ENCODE data around the gene ATG16L1.

Gene ATG16L1

DNA sequence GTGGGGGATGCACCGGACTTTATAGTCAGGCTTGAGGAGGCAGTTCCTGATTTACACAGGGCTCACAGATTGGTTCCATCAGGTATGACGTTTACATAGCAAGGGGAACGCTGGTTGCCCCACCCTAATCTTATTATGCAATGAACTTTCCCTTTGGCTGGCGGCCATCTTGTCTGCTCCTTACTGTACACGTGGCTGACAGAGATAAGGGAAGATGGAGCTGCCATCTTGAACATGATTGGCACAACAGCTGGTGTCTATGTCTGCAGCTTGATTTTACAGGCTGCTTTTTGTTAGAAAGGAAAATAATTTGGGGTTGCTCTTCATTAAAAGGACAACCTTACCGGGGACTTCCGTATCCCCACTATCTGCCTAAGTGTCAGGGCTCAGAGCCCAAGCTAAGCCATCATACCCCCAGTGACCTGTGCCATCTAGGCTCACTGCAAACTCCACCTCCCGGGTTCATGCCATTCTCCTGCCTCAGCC, 33.5 kb upstream of the ATG16L1 start:
- H3K4me3 ChIP-seq (ENCODE audit: low read depth, low read length): no peak overlapping the region
- DNase-seq (ENCODE audit: low read depth): no peak
- TF ChIP-seq, protein P1, sequence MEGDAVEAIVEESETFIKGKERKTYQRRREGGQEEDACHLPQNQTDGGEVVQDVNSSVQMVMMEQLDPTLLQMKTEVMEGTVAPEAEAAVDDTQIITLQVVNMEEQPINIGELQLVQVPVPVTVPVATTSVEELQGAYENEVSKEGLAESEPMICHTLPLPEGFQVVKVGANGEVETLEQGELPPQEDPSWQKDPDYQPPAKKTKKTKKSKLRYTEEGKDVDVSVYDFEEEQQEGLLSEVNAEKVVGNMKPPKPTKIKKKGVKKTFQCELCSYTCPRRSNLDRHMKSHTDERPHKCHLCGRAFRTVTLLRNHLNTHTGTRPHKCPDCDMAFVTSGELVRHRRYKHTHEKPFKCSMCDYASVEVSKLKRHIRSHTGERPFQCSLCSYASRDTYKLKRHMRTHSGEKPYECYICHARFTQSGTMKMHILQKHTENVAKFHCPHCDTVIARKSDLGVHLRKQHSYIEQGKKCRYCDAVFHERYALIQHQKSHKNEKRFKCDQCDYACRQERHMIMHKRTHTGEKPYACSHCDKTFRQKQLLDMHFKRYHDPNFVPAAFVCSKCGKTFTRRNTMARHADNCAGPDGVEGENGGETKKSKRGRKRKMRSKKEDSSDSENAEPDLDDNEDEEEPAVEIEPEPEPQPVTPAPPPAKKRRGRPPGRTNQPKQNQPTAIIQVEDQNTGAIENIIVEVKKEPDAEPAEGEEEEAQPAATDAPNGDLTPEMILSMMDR (IDR thresholded peaks at IDR 0.05; ENCODE audit: control insufficient read depth, extremely low read depth, insufficient read depth): no peak

DNA sequence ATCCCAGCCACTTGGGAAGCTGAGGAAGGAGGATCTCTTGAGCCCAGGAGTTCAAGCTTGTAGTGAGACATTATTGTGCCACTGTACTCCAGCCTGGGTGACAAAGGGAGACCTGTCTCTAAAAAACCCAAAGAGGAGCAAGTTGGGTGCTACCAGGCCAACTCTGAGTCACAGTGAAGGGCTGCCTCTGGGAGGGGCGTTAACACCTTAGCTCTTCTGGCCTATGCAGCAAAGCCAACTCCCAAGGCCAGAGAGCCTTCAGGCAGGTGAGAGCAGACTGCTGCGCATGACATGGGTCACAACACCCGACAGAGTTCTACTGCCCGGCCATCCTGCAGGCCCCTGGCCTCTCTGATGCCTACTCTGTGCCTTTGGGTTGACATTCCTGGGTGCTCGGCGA, 32.6 kb upstream of the ATG16L1 start:
- TF ChIP-seq, protein P1 (IDR thresholded peaks at IDR 0.05; ENCODE audit: control insufficient read depth, extremely low read depth, insufficient read depth): no peak
- no peak overlapping the region for H3K4me3 ChIP-seq (ENCODE audit: low read depth, low read length)
- no peak for DNase-seq (ENCODE audit: low read depth)

DNA sequence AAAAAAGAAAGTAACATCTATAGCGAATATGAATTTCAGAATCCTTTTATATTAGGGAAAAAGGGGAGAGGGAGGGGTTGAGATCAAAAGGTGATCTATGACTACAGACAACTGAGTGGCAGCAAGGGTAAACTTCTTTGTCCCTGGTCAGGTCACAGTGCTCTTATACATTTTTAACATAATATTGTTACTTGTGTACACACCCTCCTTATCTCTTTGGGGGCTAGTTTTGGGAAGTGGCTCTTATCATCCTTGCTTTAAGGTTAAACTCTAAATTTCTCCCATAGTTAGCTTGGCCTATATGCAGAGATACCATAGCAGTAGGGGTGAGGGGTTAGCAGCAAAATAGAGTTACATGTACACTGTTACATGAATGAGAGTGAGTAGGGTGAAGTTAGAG, 31.6 kb upstream of the ATG16L1 start:
- H3K4me3 ChIP-seq (ENCODE audit: low read depth, low read length): no peak overlapping the region
- TF ChIP-seq, protein P1 (IDR thresholded peaks at IDR 0.05; ENCODE audit: control insufficient read depth, extremely low read depth, insufficient read depth): no peak
- DNase-seq (ENCODE audit: low read depth): no peak

DNA sequence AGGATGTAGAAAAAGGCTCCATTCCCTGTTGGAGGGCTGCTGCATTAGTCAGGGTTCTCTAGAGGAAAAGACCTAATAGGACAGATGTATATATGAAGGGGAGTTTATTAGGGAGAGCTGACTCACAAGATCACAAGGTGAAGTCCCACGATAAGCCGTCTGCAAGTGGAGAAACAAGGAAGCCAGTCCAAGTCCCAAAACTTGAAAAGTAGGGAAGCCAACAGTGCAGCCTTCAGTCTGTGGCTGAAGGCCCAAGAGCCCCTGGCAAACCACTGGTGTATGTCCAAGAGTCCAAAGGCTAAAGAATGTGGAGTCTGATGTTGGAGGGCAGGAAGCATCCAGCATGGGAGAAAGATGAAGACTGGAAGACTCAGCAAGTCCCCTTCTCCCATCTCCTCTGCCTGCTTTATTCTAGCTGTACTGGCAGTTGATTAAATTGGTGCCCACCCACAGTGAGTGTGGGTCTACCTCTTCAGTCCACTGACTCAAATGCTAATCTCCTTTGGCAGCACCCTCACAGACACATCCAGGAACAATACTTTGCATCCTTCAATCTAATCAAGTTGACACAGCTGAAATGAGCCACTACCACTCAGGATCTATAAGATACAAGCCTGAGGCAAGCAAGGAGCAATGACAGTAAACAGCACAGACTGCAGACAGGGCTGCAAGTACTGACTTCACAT, 30.0 kb upstream of the ATG16L1 start:
- TF ChIP-seq, protein P1 (IDR thresholded peaks at IDR 0.05; ENCODE audit: control insufficient read depth, extremely low read depth, insufficient read depth): no peak
- no peak overlapping the region for H3K4me3 ChIP-seq (ENCODE audit: low read depth, low read length)
- DNase-seq (ENCODE audit: low read depth): no peak

DNA sequence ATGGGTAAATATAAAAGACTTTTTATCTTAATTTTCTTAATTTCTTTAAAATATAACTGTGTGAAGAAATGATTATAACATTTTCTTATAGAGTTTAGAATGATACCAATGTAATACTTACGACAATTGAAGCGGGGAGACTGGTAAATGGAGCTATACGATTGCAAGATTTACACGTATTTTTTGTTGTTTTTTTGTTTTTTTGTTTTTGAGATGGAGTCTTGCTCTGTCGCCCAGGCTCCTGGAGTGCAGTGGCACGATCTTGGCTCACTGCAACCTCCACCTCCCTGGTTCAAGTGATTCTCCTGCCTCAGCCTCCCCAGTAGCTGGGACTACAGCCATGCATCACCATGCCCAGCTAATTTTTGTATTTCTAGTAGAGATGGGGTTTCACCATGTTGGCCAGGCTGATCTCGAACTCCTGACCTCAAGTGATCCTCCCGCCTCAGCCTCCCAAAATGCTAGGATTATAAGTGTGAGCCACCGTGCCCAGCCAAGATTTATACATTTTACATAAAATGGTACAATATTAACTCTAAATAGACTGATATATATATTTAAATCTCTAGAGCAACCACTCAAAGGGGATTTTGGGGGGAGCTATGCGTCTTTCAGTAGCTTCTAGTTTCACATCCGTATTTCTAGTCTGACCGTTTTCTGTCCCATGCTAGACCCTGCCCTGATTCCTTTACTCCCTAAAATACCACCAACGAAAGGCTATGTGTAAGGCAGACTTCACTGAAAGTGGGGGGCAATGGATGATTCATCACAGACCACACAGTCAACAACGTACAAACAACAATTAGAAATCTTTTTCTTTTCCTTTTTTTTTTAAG, 28.2 kb upstream of the ATG16L1 start:
- TF ChIP-seq, protein P1 (IDR thresholded peaks at IDR 0.05; ENCODE audit: control insufficient read depth, extremely low read depth, insufficient read depth): no peak
- no peak for DNase-seq (ENCODE audit: low read depth)
- no peak overlapping the region for H3K4me3 ChIP-seq (ENCODE audit: low read depth, low read length)

DNA sequence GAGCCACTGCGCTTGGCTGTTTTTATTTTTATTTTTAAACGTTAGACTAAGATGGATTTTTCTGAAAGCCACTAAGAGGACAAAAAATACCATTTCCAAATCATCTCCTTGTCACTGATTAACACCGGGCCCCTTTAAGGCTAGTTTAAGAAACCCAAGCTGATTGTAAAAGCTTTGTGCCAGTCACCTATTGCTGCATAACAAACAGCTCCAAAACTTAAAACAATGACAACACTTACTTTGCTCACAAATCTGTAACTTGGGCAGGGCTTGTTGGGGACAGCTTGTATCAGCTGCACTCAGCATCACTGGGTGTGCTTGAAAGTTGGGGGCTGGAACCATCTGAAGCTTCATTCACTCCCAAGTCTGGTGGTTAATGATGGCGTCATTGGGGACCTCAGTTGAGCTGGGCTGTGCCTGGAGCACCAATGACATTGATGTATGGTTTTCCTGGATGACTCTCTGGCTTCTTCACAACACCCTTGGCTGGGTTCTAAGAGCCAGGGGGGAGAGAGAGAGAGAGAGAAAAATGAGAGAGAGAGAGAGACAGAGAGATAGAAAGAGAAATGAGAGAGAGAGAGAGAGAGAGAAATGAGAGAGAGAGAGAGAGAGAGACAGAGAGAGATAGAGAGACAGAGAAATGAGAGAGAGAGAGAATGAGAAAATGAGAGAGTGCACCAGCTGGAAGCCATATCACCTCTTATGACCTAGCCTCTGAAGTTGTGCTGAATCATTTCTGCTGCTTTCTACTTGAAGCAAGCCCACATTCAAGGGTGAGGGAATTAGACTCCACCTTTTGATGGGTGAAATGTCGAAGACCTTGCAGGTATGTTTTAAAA, 26.0 kb upstream of the ATG16L1 start:
- TF ChIP-seq, protein P1 (IDR thresholded peaks at IDR 0.05; ENCODE audit: control insufficient read depth, extremely low read depth, insufficient read depth): no peak
- no peak for DNase-seq (ENCODE audit: low read depth)
- H3K4me3 ChIP-seq (ENCODE audit: low read depth, low read length): no peak overlapping the region
